Epithelial cell of esophagus (primary cell): ENCODE measurements around the gene SDHAF2.
"Not testable (repeated sequence)": the region's sequence is repeated elsewhere in the genome, so short reads cannot be mapped to it uniquely, and the experiment has no call there.

Experiments used
- DNase-seq: peaks from one replicate; pipeline ENCODE4 v3.0.0; 2010; ENCODE audit warnings: low read depth
- H3K4me3 ChIP-seq: 2 replicates; pipeline ENCODE4 v1.5.1; 2011; ENCODE audit warnings: mild to moderate bottlenecking, low read length, control low read depth
- CTCF ChIP-seq: IDR thresholded peaks from 2 replicates; pipeline ENCODE4 v1.5.1; 2011; ENCODE audit warnings: low read depth, mild to moderate bottlenecking, low read length, control low read depth, inconsistent platforms; ENCODE audit not compliant: insufficient read depth; ENCODE audit errors: missing control alignments

Gene SDHAF2

GRCh38 chr11:61454520-61454919, 24.6 kb downstream of the SDHAF2 start:
- no peak for DNase-seq
- no peak for TF ChIP-seq CTCF
- no peak overlapping the region for H3K4me3 ChIP-seq

- no peak for TF ChIP-seq CTCF
- DNase-seq = no peak
- H3K4me3 ChIP-seq = no peak overlapping the region
These were observed 30.6 kb downstream of the SDHAF2 start for GRCh38 chr11:61460474-61460881.

GRCh38 chr11:61460986-61461385, 31.1 kb downstream of the SDHAF2 start:
- no peak for DNase-seq
- TF ChIP-seq CTCF = no peak
- no peak overlapping the region for H3K4me3 ChIP-seq

GRCh38 chr11:61467602-61468001, 37.7 kb downstream of the SDHAF2 start:
- DNase-seq = peak; percentile 29
- not testable (repeated sequence) for H3K4me3 ChIP-seq

- no peak overlapping the region for H3K4me3 ChIP-seq
- TF ChIP-seq CTCF = no peak
- no peak for DNase-seq
These were observed 38.1 kb downstream of the SDHAF2 start for GRCh38 chr11:61468002-61468401.

- no peak for TF ChIP-seq CTCF
- no peak for DNase-seq
- H3K4me3 ChIP-seq = no peak overlapping the region
These were observed 42.4 kb downstream of the SDHAF2 start for GRCh38 chr11:61472282-61472681.

- H3K4me3 ChIP-seq = no peak overlapping the region
- no peak for TF ChIP-seq CTCF
- DNase-seq = no peak
These were observed 42.9 kb downstream of the SDHAF2 start for GRCh38 chr11:61472868-61473267.
